Dendritic cell treated with granulocyte-macrophage colony-stimulating factor and Interleukin-4, amounts not matched to agents 40 ng/mL and 50 ng/mL, for 4 days (primary cell): ENCODE results near the gene WFIKKN1.

Source experiments
- H3K27ac Mint-ChIP-seq: one replicate; pipeline ENCODE4 v1.8.0; 2022; ENCODE audit warnings: mild to moderate bottlenecking, mixed read lengths
- H3K27me3 Mint-ChIP-seq: one replicate; pipeline ENCODE4 v1.8.0; 2022; ENCODE audit warnings: mild to moderate bottlenecking, mixed read lengths
- H3K36me3 Mint-ChIP-seq: one replicate; pipeline ENCODE4 v1.8.0; 2022; ENCODE audit warnings: low read depth, mixed read lengths
- H3K4me1 Mint-ChIP-seq: one replicate; pipeline ENCODE4 v1.8.0; 2022; ENCODE audit warnings: low read depth, mixed read lengths
- H3K4me3 Mint-ChIP-seq: one replicate; pipeline ENCODE4 v1.8.0; 2022; ENCODE audit warnings: mild to moderate bottlenecking, moderate library complexity, mixed read lengths
- H3K9me3 Mint-ChIP-seq: one replicate; pipeline ENCODE4 v1.8.0; 2022; ENCODE audit warnings: mixed read lengths
- intact Hi-C: fragments of 100-400 bp; cut with micrococcal nuclease; formaldehyde crosslinking; loops from one replicate; pipeline ENCODE4 v1.15.0; 2022

Gene WFIKKN1

GRCh38 chr16:603933-604332 lies 26.9 kb upstream of the WFIKKN1 start:
- Mint-ChIP-seq H3K36me3 (peaks cover 27% of the 10 kb centered on the region), H3K9me3 (peaks cover 8% of the 10 kb centered on the region), H3K27ac (no peak overlapping the region), H3K4me1 (peaks cover 8% of the 10 kb centered on the region), H3K27me3 (no peaks in the 10 kb centered on the region), H3K4me3 (no peak overlapping the region)
- intact Hi-C loops, result no loop called here

GRCh38 chr16:606656-607307 lies 24.0 kb upstream of the WFIKKN1 start:
- no peak overlapping the region for H3K4me3 Mint-ChIP-seq
- intact Hi-C loops, result no loop called here
- no peaks in the 10 kb centered on the region for H3K27me3 Mint-ChIP-seq
- H3K36me3 Mint-ChIP-seq, result peaks cover 15% of the 10 kb centered on the region
- H3K4me1 Mint-ChIP-seq, result peaks cover 12% of the 10 kb centered on the region
- peaks cover 8% of the 10 kb centered on the region for H3K9me3 Mint-ChIP-seq
- H3K27ac Mint-ChIP-seq, result no peak overlapping the region

- Mint-ChIP-seq H3K9me3 (peaks cover 8% of the 10 kb centered on the region), H3K36me3 (peaks cover 15% of the 10 kb centered on the region), H3K4me3 (no peak overlapping the region), H3K4me1 (peaks cover 12% of the 10 kb centered on the region), H3K27ac (no peak overlapping the region), H3K27me3 (no peaks in the 10 kb centered on the region)
- intact Hi-C loops, result no loop called here
Measured at GRCh38 chr16:608019-608418, 22.8 kb upstream of the WFIKKN1 start.

- peaks cover 5% of the 10 kb centered on the region for H3K4me1 Mint-ChIP-seq
- no peak overlapping the region for H3K27ac Mint-ChIP-seq
- intact Hi-C loops, result no loop called here
- H3K27me3 Mint-ChIP-seq, result no peaks in the 10 kb centered on the region
- peaks cover 26% of the 10 kb centered on the region for H3K36me3 Mint-ChIP-seq
- peaks cover 8% of the 10 kb centered on the region for H3K9me3 Mint-ChIP-seq
- no peak overlapping the region for H3K4me3 Mint-ChIP-seq
Measured at GRCh38 chr16:609316-609715, 21.5 kb upstream of the WFIKKN1 start.

GRCh38 chr16:609984-610383 lies 20.8 kb upstream of the WFIKKN1 start:
- intact Hi-C loops, result no loop called here
- no peaks in the 10 kb centered on the region for H3K27me3 Mint-ChIP-seq
- H3K36me3 Mint-ChIP-seq, result peaks cover 31% of the 10 kb centered on the region
- peaks cover 6% of the 10 kb centered on the region for H3K9me3 Mint-ChIP-seq
- no peak overlapping the region for H3K4me3 Mint-ChIP-seq
- peaks cover 5% of the 10 kb centered on the region for H3K4me1 Mint-ChIP-seq
- no peak overlapping the region for H3K27ac Mint-ChIP-seq

GRCh38 chr16:610513-611381 lies 20.0 kb upstream of the WFIKKN1 start:
- intact Hi-C loops, result no loop called here
- H3K9me3 Mint-ChIP-seq, result no peaks in the 10 kb centered on the region
- H3K4me3 Mint-ChIP-seq, result no peak overlapping the region
- H3K4me1 Mint-ChIP-seq, result peaks cover 5% of the 10 kb centered on the region
- peaks cover 25% of the 10 kb centered on the region for H3K36me3 Mint-ChIP-seq
- no peak overlapping the region for H3K27ac Mint-ChIP-seq
- no peaks in the 10 kb centered on the region for H3K27me3 Mint-ChIP-seq

- Mint-ChIP-seq H3K27me3 (no peaks in the 10 kb centered on the region), H3K27ac (no peak overlapping the region), H3K4me1 (peaks cover 5% of the 10 kb centered on the region), H3K4me3 (no peak overlapping the region), H3K36me3 (peaks cover 44% of the 10 kb centered on the region), H3K9me3 (no peaks in the 10 kb centered on the region)
- intact Hi-C loops, result no loop called here
Measured at GRCh38 chr16:615122-615521, 15.7 kb upstream of the WFIKKN1 start.

GRCh38 chr16:616733-617586 lies 13.8 kb upstream of the WFIKKN1 start:
- no peak overlapping the region for H3K27ac Mint-ChIP-seq
- no peak overlapping the region for H3K4me3 Mint-ChIP-seq
- H3K9me3 Mint-ChIP-seq, result no peaks in the 10 kb centered on the region
- H3K4me1 Mint-ChIP-seq, result peaks cover 5% of the 10 kb centered on the region
- no peaks in the 10 kb centered on the region for H3K27me3 Mint-ChIP-seq
- intact Hi-C loops, result no loop called here
- H3K36me3 Mint-ChIP-seq, result peaks cover 57% of the 10 kb centered on the region

- no peaks in the 10 kb centered on the region for H3K27me3 Mint-ChIP-seq
- intact Hi-C loops, result no loop called here
- no peak overlapping the region for H3K27ac Mint-ChIP-seq
- H3K4me3 Mint-ChIP-seq, result no peak overlapping the region
- peaks cover 57% of the 10 kb centered on the region for H3K36me3 Mint-ChIP-seq
- H3K4me1 Mint-ChIP-seq, result peaks cover 5% of the 10 kb centered on the region
- H3K9me3 Mint-ChIP-seq, result no peaks in the 10 kb centered on the region
Measured at GRCh38 chr16:617855-618254, 12.9 kb upstream of the WFIKKN1 start.

GRCh38 chr16:619476-620100 lies 11.2 kb upstream of the WFIKKN1 start:
- H3K27ac Mint-ChIP-seq, result no peak overlapping the region
- peaks cover 44% of the 10 kb centered on the region for H3K36me3 Mint-ChIP-seq
- peaks cover 5% of the 10 kb centered on the region for H3K4me1 Mint-ChIP-seq
- H3K27me3 Mint-ChIP-seq, result no peaks in the 10 kb centered on the region
- intact Hi-C loops, result no loop called here
- no peak overlapping the region for H3K4me3 Mint-ChIP-seq
- H3K9me3 Mint-ChIP-seq, result no peaks in the 10 kb centered on the region

- Mint-ChIP-seq H3K27ac (no peak overlapping the region), H3K36me3 (peaks cover 49% of the 10 kb centered on the region), H3K4me3 (no peak overlapping the region), H3K27me3 (no peaks in the 10 kb centered on the region), H3K9me3 (no peaks in the 10 kb centered on the region), H3K4me1 (peaks cover 5% of the 10 kb centered on the region)
- intact Hi-C loops, result no loop called here
Measured at GRCh38 chr16:620700-621525, 9.9 kb upstream of the WFIKKN1 start.

GRCh38 chr16:621526-622105 lies 9.2 kb upstream of the WFIKKN1 start:
- Mint-ChIP-seq H3K9me3 (no peaks in the 10 kb centered on the region), H3K27ac (no peak overlapping the region), H3K4me1 (peaks cover 5% of the 10 kb centered on the region), H3K36me3 (peaks cover 56% of the 10 kb centered on the region), H3K27me3 (no peaks in the 10 kb centered on the region), H3K4me3 (no peak overlapping the region)
- intact Hi-C loops, result no loop called here

GRCh38 chr16:622920-623280 lies 7.9 kb upstream of the WFIKKN1 start:
- Mint-ChIP-seq H3K9me3 (no peaks in the 10 kb centered on the region), H3K36me3 (peaks cover 66% of the 10 kb centered on the region), H3K27ac (no peak overlapping the region), H3K4me1 (peaks cover 5% of the 10 kb centered on the region), H3K27me3 (no peaks in the 10 kb centered on the region), H3K4me3 (no peak overlapping the region)
- intact Hi-C loops, result no loop called here
